Panc1 (cell line): ENCODE data around the gene NR2E1. TPM values are rescaled to one million over a fixed set of nuclear protein-coding genes. Genes with fewer than 3 reads are reported as not detected.

Experiments used
- ATAC-seq: fragments of 200-7000 bp; cut with Tn5 transposase; 2 replicates; pipeline ENCODE4 v1.9.1; 2020; ENCODE audit warnings: mild to moderate bottlenecking, moderate library complexity
- BruUV-seq: library from RNA; stranded (reverse); fragments of 400-500 nt; replicated peaks from 2 replicates; lab custom pipeline; 2021; lab: Mats Ljungman, UMichigan
- CTCF ChIA-PET: fragments of 300-600 bp; sonication (Branson Sonifier 250); formaldehyde crosslinking; loops from one replicate; lab custom pipeline; 2022; ENCODE audit warnings: antibody characterized with exemption; lab: Charles Lee
- POLR2A ChIA-PET: fragments of 300-600 bp; sonication (Branson Sonifier 250); formaldehyde crosslinking; loops from one replicate; lab custom pipeline; 2022; ENCODE audit warnings: antibody characterized with exemption; lab: Charles Lee
- DNase-seq: peaks from one replicate; pipeline ENCODE4 v3.0.0-alpha.2; 2010; ENCODE audit warnings: low read depth, low spot score
- H3K27ac ChIP-seq: 2 replicates; pipeline ENCODE4 v1.5.1; 2011; ENCODE audit warnings: mild to moderate bottlenecking, low read length, inconsistent platforms
- H3K27me3 ChIP-seq: fragments of 200-500 bp; sonication (Bioruptor generic); 2 replicates; pipeline ENCODE4 v1.6.0; 2014; ENCODE audit warnings: low read length, inconsistent platforms; ENCODE audit not compliant: control insufficient read depth, insufficient read depth
- H3K36me3 ChIP-seq: fragments of 200-500 bp; sonication (Bioruptor generic); 2 replicates; pipeline ENCODE4 v1.5.1; 2014; ENCODE audit warnings: inconsistent platforms, mild to moderate bottlenecking, low read length, moderate library complexity; ENCODE audit not compliant: control insufficient read depth, insufficient read depth
- H3K4me1 ChIP-seq: 2 replicates; pipeline ENCODE4 v1.5.1; 2011; ENCODE audit warnings: inconsistent platforms, mild to moderate bottlenecking, low read length, moderate library complexity; ENCODE audit not compliant: control insufficient read depth, insufficient read depth
- H3K4me3 ChIP-seq, 2 experiments: 2 replicates each; pipeline ENCODE4 v1.5.1; 2011 to 2012; ENCODE audit warnings: low read depth in 2 of 2, low read length in 2 of 2, mild to moderate bottlenecking in 2 of 2, inconsistent platforms in 1 of 2, moderate library complexity in 1 of 2
- H3K9me3 ChIP-seq: fragments of 200-500 bp; sonication (Bioruptor generic); 2 replicates; pipeline ENCODE4 v1.5.1; 2014; ENCODE audit warnings: low read depth, mild to moderate bottlenecking, inconsistent platforms, low read length, moderate library complexity; ENCODE audit not compliant: control insufficient read depth, insufficient read depth
- CTCF ChIP-seq: fragments of 450-650 bp; IDR thresholded peaks from 2 replicates; pipeline ENCODE4 v1.5.1; 2017; ENCODE audit warnings: mild to moderate bottlenecking
- POLR2AphosphoS5 ChIP-seq: IDR thresholded peaks from 2 replicates; pipeline ENCODE4 v1.6.1; 2012; ENCODE audit warnings: mild to moderate bottlenecking, low read depth, low read length, moderate library complexity
- REST ChIP-seq, 2 experiments: IDR thresholded peaks; 2 replicates each; pipeline ENCODE4 v1.6.1; 2011 to 2012; ENCODE audit warnings: low read depth in 2 of 2, control low read depth in 1 of 2, low read length in 1 of 2, mild to moderate bottlenecking in 1 of 2, moderate library complexity in 1 of 2; ENCODE audit not compliant: insufficient read depth in 1 of 2
- SIN3A ChIP-seq: IDR thresholded peaks from 2 replicates; pipeline ENCODE4 v1.6.1; 2012; ENCODE audit warnings: low read depth, mild to moderate bottlenecking, low read length, moderate library complexity, borderline replicate concordance; ENCODE audit not compliant: insufficient read depth
- TCF7L2 ChIP-seq: IDR thresholded peaks from 2 replicates; pipeline ENCODE4 v1.6.1; 2011; ENCODE audit warnings: mild to moderate bottlenecking, low read depth, low read length, inconsistent platforms
- in situ Hi-C: cut with HindIII; loops from 2 replicates; pipeline ENCODE4 v1.10.0; 2016; ENCODE audit warnings: low sequenced_read_pairs, low pct_unique_long_range_greater_than_20kb
- intact Hi-C: fragments of 100-400 bp; cut with micrococcal nuclease; formaldehyde crosslinking; loops from one replicate; pipeline ENCODE4 v1.10.0; 2022; ENCODE audit not compliant: unreplicated experiment
- total RNA-seq: library from RNA; stranded (reverse); gene quantifications from one replicate; pipeline ENCODE4 v1.2.1, GENCODE V29; 2021; ENCODE audit not compliant: unreplicated experiment

Gene NR2E1
- total RNA-seq, 1 experiment from 2014 or later, result 0.13 TPM

GRCh38 chr6:108164815-108165706 is 761 bp upstream of the NR2E1 start:
- Histone ChIP-seq H3K27me3 (peaks cover 51% of the 10 kb centered on the region), H3K4me1 (peaks cover 12% of the 10 kb centered on the region; the same call in 1 of the 2 replicates), H3K9me3 (no peaks in the 10 kb centered on the region), H3K36me3 (no peaks in the 10 kb centered on the region), H3K4me3 (peak overlapping the region; percentile 44 to 65), H3K27ac (no peak overlapping the region)
- TF ChIP-seq CTCF (no peak), SIN3A (no peak), REST (IDR thresholded peaks at IDR 0.05; ENCODE audit: insufficient read depth in 1 of 2, low read depth in 2 of 2, low read length in 1 of 2) (no peak), POLR2AphosphoS5 (no peak), TCF7L2 (no peak)
- DNase-seq (no peak), ATAC-seq (peak; percentile 47)
- intact Hi-C loops (no loop called here), in situ Hi-C loops (no loop called here)
- CTCF ChIA-PET, result interaction anchor here (0.5 to 0.8 kb wide), 2 partner anchors 11 to 30 kb away, joined by 3 to 6 read pairs; no protein-coding TSS in a partner anchor
- POLR2A ChIA-PET, result no interaction called here
- no TSS peak for BruUV-seq

GRCh38 chr6:108166664-108167448 is 1.0 kb downstream of the NR2E1 start:
- BruUV-seq, result no TSS peak
- intact Hi-C loops, result no loop called here
- TF ChIP-seq CTCF (no peak), TCF7L2 (no peak), REST (IDR thresholded peaks at IDR 0.05; ENCODE audit: insufficient read depth in 1 of 2, low read depth in 2 of 2, low read length in 1 of 2) (no peak), POLR2AphosphoS5 (no peak), SIN3A (no peak)
- ATAC-seq (no peak; the same call in 1 of the 2 replicates), DNase-seq (no peak)
- Histone ChIP-seq H3K36me3 (no peaks in the 10 kb centered on the region), H3K27ac (no peak overlapping the region), H3K9me3 (no peaks in the 10 kb centered on the region), H3K4me3 (no peak overlapping the region), H3K27me3 (peaks cover 39% of the 10 kb centered on the region), H3K4me1 (peaks cover 12% of the 10 kb centered on the region; the same call in 1 of the 2 replicates)
- ChIA-PET POLR2A (interaction anchor here (0.6 kb wide), 1 partner anchor 243 kb away, joined by 6 read pairs; no protein-coding TSS in a partner anchor), CTCF (no interaction called here)
- in situ Hi-C loops, result no loop called here
